Vagina (tissue), 2 donors: ENCODE data around the gene MRPS10. TPM values are rescaled to one million over a fixed set of nuclear protein-coding genes. Genes with fewer than 3 reads are reported as not detected.

Experiments
- DNase-seq, 2 donors: peaks; one replicate each; pipeline ENCODE4 v3.0.0-alpha.2; 2017; ENCODE audit errors: extremely low spot score in 2 of 2
- H3K27ac ChIP-seq: fragments of 200-600 bp; sonication (generic); one replicate; pipeline ENCODE4 v1.5.1; 2019
- H3K27me3 ChIP-seq: fragments of 200-600 bp; sonication (generic); one replicate; pipeline ENCODE4 v1.5.1; 2019
- H3K36me3 ChIP-seq, 2 donors: fragments of 200-600 bp; sonication (generic); one replicate each; pipeline ENCODE4 v1.5.1; 2017 to 2019
- H3K4me1 ChIP-seq: fragments of 200-600 bp; sonication (generic); one replicate; pipeline ENCODE4 v1.5.1; 2019
- H3K4me3 ChIP-seq, 2 donors: fragments of 200-600 bp; sonication (generic); 1 replicate in 1 of 2; 2 replicates in 1 of 2; pipeline ENCODE4 v1.5.1; 2016 to 2019
- H3K9me3 ChIP-seq: fragments of 200-600 bp; sonication (generic); one replicate; pipeline ENCODE4 v1.5.1; 2019
- POLR2A ChIP-seq, 2 donors: fragments of 450-650 bp; IDR thresholded peaks; one replicate each; pipeline ENCODE4 v1.6.1; 2017; ENCODE audit warnings: antibody characterized with exemption in 2 of 2, mild to moderate bottlenecking in 2 of 2, moderate library complexity in 2 of 2
- POLR2AphosphoS5 ChIP-seq, 2 donors: sonication (generic); formaldehyde crosslinking; IDR thresholded peaks; one replicate each; pipeline ENCODE4 v1.9.0; 2017; ENCODE audit warnings: antibody characterized with exemption in 2 of 2, mild to moderate bottlenecking in 2 of 2, low read depth in 1 of 2; ENCODE audit not compliant: insufficient read depth in 1 of 2
- intact Hi-C: fragments of 100-400 bp; cut with DNase I; formaldehyde crosslinking; loops from one replicate; pipeline ENCODE4 v1.15.1; 2023
- total RNA-seq: library from RNA; depleted of rRNA; stranded (reverse); fragments of >200 nt; gene quantifications from one replicate; pipeline ENCODE4 v1.2.3, GENCODE V29; 2016
- TF ChIP-seq, protein P1 (sequence below), 3 experiments: fragments of 450-650 bp in 2 of 3; fragments of 200-600 bp in 1 of 3; sonication (generic) in 1 of 3; IDR thresholded peaks; one replicate each; pipeline ENCODE4 v1.5.1; 2017 to 2019; ENCODE audit warnings: antibody characterized with exemption in 3 of 3, mild to moderate bottlenecking in 2 of 3, moderate library complexity in 2 of 3

Gene MRPS10
- total RNA-seq, 1 donor from 2014 or later: 21.4 TPM

DNA sequence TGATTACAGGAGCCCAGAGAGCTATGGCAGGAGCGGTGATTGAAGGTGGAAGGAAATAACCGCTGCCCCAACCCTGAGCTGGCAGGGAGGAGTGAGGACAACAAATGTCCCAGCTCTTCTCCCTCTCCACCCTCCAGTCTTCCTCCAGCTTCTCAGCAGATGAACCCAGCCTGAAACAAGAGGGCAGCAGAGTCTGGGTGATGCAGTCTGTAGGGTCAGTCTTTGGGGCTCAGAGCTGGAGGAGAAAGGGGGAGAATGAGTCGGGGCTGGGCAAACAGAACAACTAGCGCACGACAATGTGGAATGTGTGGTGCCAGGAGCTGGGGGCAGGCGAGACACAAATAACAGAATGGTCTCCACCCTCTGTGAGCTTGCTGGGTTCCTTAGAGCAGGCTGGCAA, 49.0 kb downstream of the MRPS10 start:
- peak in 1 of 2 donors; percentile 67 for DNase-seq
- intact Hi-C loops: loop anchor here (5.0 kb wide), 1 partner anchor 91 kb away; no protein-coding TSS in a partner anchor
- H3K9me3 ChIP-seq: no peaks in the 10 kb centered on the region
- H3K36me3 ChIP-seq: no peaks in the 10 kb centered on the region
- no peak for TF ChIP-seq POLR2A (IDR thresholded peaks at IDR 0.05)
- no peak for TF ChIP-seq POLR2AphosphoS5 (IDR thresholded peaks at IDR 0.05; ENCODE audit: insufficient read depth in 1 of 2, low read depth in 1 of 2)
- TF ChIP-seq, protein P1, sequence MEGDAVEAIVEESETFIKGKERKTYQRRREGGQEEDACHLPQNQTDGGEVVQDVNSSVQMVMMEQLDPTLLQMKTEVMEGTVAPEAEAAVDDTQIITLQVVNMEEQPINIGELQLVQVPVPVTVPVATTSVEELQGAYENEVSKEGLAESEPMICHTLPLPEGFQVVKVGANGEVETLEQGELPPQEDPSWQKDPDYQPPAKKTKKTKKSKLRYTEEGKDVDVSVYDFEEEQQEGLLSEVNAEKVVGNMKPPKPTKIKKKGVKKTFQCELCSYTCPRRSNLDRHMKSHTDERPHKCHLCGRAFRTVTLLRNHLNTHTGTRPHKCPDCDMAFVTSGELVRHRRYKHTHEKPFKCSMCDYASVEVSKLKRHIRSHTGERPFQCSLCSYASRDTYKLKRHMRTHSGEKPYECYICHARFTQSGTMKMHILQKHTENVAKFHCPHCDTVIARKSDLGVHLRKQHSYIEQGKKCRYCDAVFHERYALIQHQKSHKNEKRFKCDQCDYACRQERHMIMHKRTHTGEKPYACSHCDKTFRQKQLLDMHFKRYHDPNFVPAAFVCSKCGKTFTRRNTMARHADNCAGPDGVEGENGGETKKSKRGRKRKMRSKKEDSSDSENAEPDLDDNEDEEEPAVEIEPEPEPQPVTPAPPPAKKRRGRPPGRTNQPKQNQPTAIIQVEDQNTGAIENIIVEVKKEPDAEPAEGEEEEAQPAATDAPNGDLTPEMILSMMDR (IDR thresholded peaks at IDR 0.05): no peak
- no peak overlapping the region for H3K4me3 ChIP-seq
- H3K27ac ChIP-seq: no peak overlapping the region
- H3K4me1 ChIP-seq: no peaks in the 10 kb centered on the region
- no peaks in the 10 kb centered on the region for H3K27me3 ChIP-seq

DNA sequence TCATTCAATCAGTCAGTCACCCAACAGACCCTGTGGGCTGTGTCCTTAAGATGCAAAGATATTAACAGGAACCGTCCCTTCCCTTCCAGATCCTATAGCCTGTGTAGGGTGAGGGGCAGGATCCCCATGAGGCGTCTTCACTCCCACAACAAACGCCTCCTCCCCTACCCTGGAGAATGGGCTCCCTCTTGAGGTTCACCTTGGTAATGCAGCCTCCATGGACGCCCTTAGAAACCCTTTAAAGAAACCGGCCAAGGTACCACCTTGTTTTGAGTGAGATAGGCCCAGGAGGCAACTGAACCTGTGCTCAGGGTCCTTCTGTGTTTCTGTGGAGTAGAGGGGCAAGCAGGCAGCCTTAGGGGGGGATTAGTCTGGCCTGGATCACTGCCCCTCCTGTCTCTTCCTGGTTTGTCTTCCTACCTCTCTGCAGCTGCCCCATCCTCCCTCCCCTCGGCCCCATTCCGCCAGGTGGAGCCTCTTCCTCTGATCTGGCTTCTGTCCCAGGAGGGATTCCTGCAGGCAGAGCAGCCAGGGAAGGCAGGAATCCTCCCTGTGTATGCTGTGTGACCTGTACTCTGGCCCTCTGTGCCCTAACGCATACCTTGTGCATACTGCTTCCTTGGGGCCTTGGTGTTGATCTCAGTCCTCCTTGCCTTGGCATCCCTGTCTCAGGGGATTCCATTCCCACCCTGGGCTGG, 51.1 kb downstream of the MRPS10 start:
- H3K36me3 ChIP-seq: no peaks in the 10 kb centered on the region

DNA sequence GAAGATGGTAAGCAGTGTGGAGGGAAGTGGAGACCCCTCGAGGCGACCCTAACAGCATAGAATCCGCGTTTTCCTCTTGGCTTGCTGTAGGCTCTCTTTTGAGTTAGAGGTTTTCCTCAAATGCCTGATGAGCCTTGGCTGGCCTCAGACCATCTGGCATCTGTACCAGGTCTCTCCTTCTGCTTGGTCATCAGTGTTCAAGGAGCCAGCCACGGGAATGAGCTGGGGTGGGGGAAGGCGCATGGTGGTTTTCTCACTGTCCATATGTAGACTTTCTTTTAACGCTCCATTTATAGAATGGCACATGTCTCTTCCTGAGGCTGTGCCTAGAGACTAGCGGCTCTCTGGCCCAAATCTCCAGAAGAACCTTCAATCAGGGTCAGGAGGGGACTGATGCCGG, 52.6 kb downstream of the MRPS10 start:
- H3K27ac ChIP-seq: no peak overlapping the region
- H3K27me3 ChIP-seq: no peaks in the 10 kb centered on the region
- no peak for DNase-seq
- no peaks in the 10 kb centered on the region for H3K36me3 ChIP-seq
- no peaks in the 10 kb centered on the region for H3K9me3 ChIP-seq
- peaks cover 4% of the 10 kb centered on the region for H3K4me1 ChIP-seq
- intact Hi-C loops: loop anchor here (5.0 kb wide), 1 partner anchor 88 kb away; no protein-coding TSS in a partner anchor
- no peak overlapping the region for H3K4me3 ChIP-seq
- TF ChIP-seq, protein P1 (IDR thresholded peaks at IDR 0.05): no peak
- TF ChIP-seq POLR2A (IDR thresholded peaks at IDR 0.05) (no peak), POLR2AphosphoS5 (IDR thresholded peaks at IDR 0.05; ENCODE audit: insufficient read depth in 1 of 2, low read depth in 1 of 2) (no peak)

More for the DNA sequence above, 51.1 kb downstream of the MRPS10 start:
- peak in 1 of 2 donors; percentile 74 for DNase-seq
- intact Hi-C loops: loop anchor here (5.0 kb wide), 1 partner anchor 89 kb away; no protein-coding TSS in a partner anchor
- H3K27ac ChIP-seq: no peak overlapping the region
- no peaks in the 10 kb centered on the region for H3K9me3 ChIP-seq
- no peak overlapping the region for H3K4me3 ChIP-seq
- no peaks in the 10 kb centered on the region for H3K4me1 ChIP-seq
- TF ChIP-seq, protein P1 (IDR thresholded peaks at IDR 0.05): peak; percentile 91 to 95 (median 93)
- TF ChIP-seq POLR2AphosphoS5 (IDR thresholded peaks at IDR 0.05; ENCODE audit: insufficient read depth in 1 of 2, low read depth in 1 of 2): no peak
- no peaks in the 10 kb centered on the region for H3K27me3 ChIP-seq

DNA sequence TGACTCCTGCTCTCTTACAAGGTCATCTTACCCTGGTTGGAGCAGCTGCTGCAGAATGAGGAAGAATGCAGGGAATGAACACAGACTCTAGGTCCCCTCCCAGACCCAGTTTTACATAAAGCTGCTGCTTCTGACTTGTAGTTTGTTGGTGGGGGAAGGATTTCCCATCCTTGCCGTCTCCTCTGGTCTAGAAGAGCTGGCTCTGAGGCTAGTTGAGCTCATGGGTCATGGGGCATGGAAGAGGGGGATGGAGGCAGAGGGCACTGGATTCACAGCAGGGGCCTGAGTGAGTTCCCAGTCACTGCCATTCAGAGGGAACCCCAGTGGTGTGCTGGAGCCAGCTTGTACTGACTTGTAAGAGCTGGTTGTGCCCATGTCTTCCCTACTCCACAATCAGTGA, 53.7 kb downstream of the MRPS10 start:
- no peaks in the 10 kb centered on the region for H3K36me3 ChIP-seq
- peaks cover 4% of the 10 kb centered on the region for H3K4me1 ChIP-seq
- H3K27me3 ChIP-seq: no peaks in the 10 kb centered on the region
- no peak overlapping the region for H3K4me3 ChIP-seq
- intact Hi-C loops: no loop called here
- H3K27ac ChIP-seq: no peak overlapping the region
- TF ChIP-seq, protein P1 (IDR thresholded peaks at IDR 0.05): no peak
- TF ChIP-seq POLR2AphosphoS5 (IDR thresholded peaks at IDR 0.05; ENCODE audit: insufficient read depth in 1 of 2, low read depth in 1 of 2) (no peak), POLR2A (IDR thresholded peaks at IDR 0.05) (no peak)
- H3K9me3 ChIP-seq: no peaks in the 10 kb centered on the region
- peak in 1 of 2 donors; percentile 62 for DNase-seq

- Histone ChIP-seq H3K4me1 (peaks cover 4% of the 10 kb centered on the region), H3K4me3 (no peak overlapping the region), H3K27me3 (no peaks in the 10 kb centered on the region), H3K36me3 (no peaks in the 10 kb centered on the region), H3K27ac (no peak overlapping the region), H3K9me3 (no peaks in the 10 kb centered on the region)
- TF ChIP-seq POLR2A (IDR thresholded peaks at IDR 0.05) (no peak), POLR2AphosphoS5 (IDR thresholded peaks at IDR 0.05; ENCODE audit: insufficient read depth in 1 of 2, low read depth in 1 of 2) (no peak)
- TF ChIP-seq, protein P1 (IDR thresholded peaks at IDR 0.05): no peak
- DNase-seq: no peak
- intact Hi-C loops: no loop called here
Observed at GRCh38 chr6:42162812-42163211, 54.8 kb downstream of the MRPS10 start.
